BLaER1 (cell line): ENCODE results near the gene FEM1B.

ENCODE experiments used
- H3K27ac ChIP-seq: shearing (Covaris generic); formaldehyde crosslinking; 2 replicates; pipeline ENCODE4 v1.8.1; 2022
- H3K27me3 ChIP-seq: shearing (Covaris generic); formaldehyde crosslinking; 2 replicates; pipeline ENCODE4 v1.8.1; 2022
- H3K36me3 ChIP-seq: shearing (Covaris generic); formaldehyde crosslinking; 2 replicates; pipeline ENCODE4 v1.8.1; 2022
- H3K4me1 ChIP-seq: shearing (Covaris generic); formaldehyde crosslinking; 2 replicates; pipeline ENCODE4 v1.8.1; 2022
- H3K4me2 ChIP-seq: shearing (Covaris generic); formaldehyde crosslinking; 2 replicates; pipeline ENCODE4 v1.8.1; 2022
- H3K4me3 ChIP-seq: shearing (Covaris generic); formaldehyde crosslinking; 2 replicates; pipeline ENCODE4 v1.8.1; 2022
- H3K9ac ChIP-seq: shearing (Covaris generic); formaldehyde crosslinking; 2 replicates; pipeline ENCODE4 v1.8.1; 2022
- H3K9me3 ChIP-seq: shearing (Covaris generic); formaldehyde crosslinking; 2 replicates; pipeline ENCODE4 v1.8.1; 2022
- H4K20me1 ChIP-seq: shearing (Covaris generic); formaldehyde crosslinking; 2 replicates; pipeline ENCODE4 v1.8.1; 2022
- Cebpa-rat ChIP-seq: shearing (Covaris generic); IDR thresholded peaks from 2 replicates; pipeline ENCODE4 v1.8.1; 2022

FEM1B gene

GRCh38 chr15:68304589-68305337 is 27.2 kb downstream of the FEM1B start:
- Histone ChIP-seq H3K9me3 (no peaks in the 10 kb centered on the region), H3K9ac (0 out of 2 replicates have a peak overlapping the region, but pooled peaks have one; percentile 19), H4K20me1 (no peaks in the 10 kb centered on the region), H3K36me3 (no peaks in the 10 kb centered on the region; the same call in 1 of the 2 replicates), H3K27me3 (no peaks in the 10 kb centered on the region), H3K4me3 (no peak overlapping the region), H3K27ac (no peak overlapping the region), H3K4me2 (no peak overlapping the region), H3K4me1 (peaks cover 12% of the 10 kb centered on the region)
- TF ChIP-seq Cebpa-rat: no peak

- Histone ChIP-seq H4K20me1 (no peaks in the 10 kb centered on the region), H3K4me1 (peaks cover 10% of the 10 kb centered on the region; the same call in 1 of the 2 replicates), H3K27ac (no peak overlapping the region), H3K27me3 (no peaks in the 10 kb centered on the region), H3K9ac (no peak overlapping the region), H3K36me3 (no peaks in the 10 kb centered on the region; the same call in 1 of the 2 replicates), H3K9me3 (no peaks in the 10 kb centered on the region), H3K4me2 (no peak overlapping the region), H3K4me3 (no peak overlapping the region)
- no peak for TF ChIP-seq Cebpa-rat
These were observed 27.9 kb downstream of the FEM1B start for GRCh38 chr15:68305420-68305871.

- Histone ChIP-seq H3K4me2 (0 out of 2 replicates have a peak overlapping the region, but pooled peaks have one; percentile 85), H4K20me1 (no peaks in the 10 kb centered on the region)
These were observed 29.8 kb downstream of the FEM1B start for GRCh38 chr15:68307131-68307928.

GRCh38 chr15:68309024-68309423 is 31.5 kb downstream of the FEM1B start:
- no peaks in the 10 kb centered on the region for H3K27me3 ChIP-seq
- H3K36me3 ChIP-seq: no peaks in the 10 kb centered on the region; the same call in 1 of the 2 replicates
- H3K9me3 ChIP-seq: no peaks in the 10 kb centered on the region
- no peak for TF ChIP-seq Cebpa-rat
- H3K4me2 ChIP-seq: no peak overlapping the region
- no peak overlapping the region for H3K9ac ChIP-seq
- no peak overlapping the region for H3K4me3 ChIP-seq
- H3K4me1 ChIP-seq: peaks cover 14% of the 10 kb centered on the region; the same call in 1 of the 2 replicates
- H4K20me1 ChIP-seq: no peaks in the 10 kb centered on the region
- H3K27ac ChIP-seq: no peak overlapping the region

More at GRCh38 chr15:68307131-68307928, 29.8 kb downstream of the FEM1B start:
- Histone ChIP-seq H3K36me3 (no peaks in the 10 kb centered on the region; the same call in 1 of the 2 replicates), H3K4me1 (peaks cover 14% of the 10 kb centered on the region; the same call in 1 of the 2 replicates), H3K4me3 (no peak overlapping the region), H3K27me3 (no peaks in the 10 kb centered on the region), H3K9ac (no peak overlapping the region), H3K9me3 (no peaks in the 10 kb centered on the region), H3K27ac (no peak overlapping the region)
- no peak for TF ChIP-seq Cebpa-rat

- H3K9ac ChIP-seq: no peak overlapping the region
- no peaks in the 10 kb centered on the region for H3K9me3 ChIP-seq
- H3K4me1 ChIP-seq: peaks cover 15% of the 10 kb centered on the region
- H3K4me3 ChIP-seq: no peak overlapping the region
- H3K27me3 ChIP-seq: no peaks in the 10 kb centered on the region
- no peak overlapping the region; the same call in 1 of the 2 replicates for H3K4me2 ChIP-seq
- H3K36me3 ChIP-seq: no peaks in the 10 kb centered on the region
- no peaks in the 10 kb centered on the region for H4K20me1 ChIP-seq
- no peak for TF ChIP-seq Cebpa-rat
- H3K27ac ChIP-seq: no peak overlapping the region
These were observed 32.7 kb downstream of the FEM1B start for GRCh38 chr15:68310178-68310803.

- Histone ChIP-seq H3K36me3 (no peaks in the 10 kb centered on the region), H3K9ac (no peak overlapping the region), H3K27me3 (no peaks in the 10 kb centered on the region), H3K4me3 (no peak overlapping the region), H4K20me1 (no peaks in the 10 kb centered on the region), H3K27ac (no peak overlapping the region), H3K4me1 (peaks cover 22% of the 10 kb centered on the region), H3K9me3 (no peaks in the 10 kb centered on the region), H3K4me2 (no peak overlapping the region; the same call in 1 of the 2 replicates)
- no peak for TF ChIP-seq Cebpa-rat
These were observed 33.4 kb downstream of the FEM1B start for GRCh38 chr15:68310804-68311463.

- H3K4me3 ChIP-seq: no peak overlapping the region
- no peak overlapping the region for H3K4me2 ChIP-seq
- no peaks in the 10 kb centered on the region for H4K20me1 ChIP-seq
- no peaks in the 10 kb centered on the region for H3K36me3 ChIP-seq
- no peaks in the 10 kb centered on the region for H3K27me3 ChIP-seq
- no peaks in the 10 kb centered on the region for H3K9me3 ChIP-seq
- peaks cover 24% of the 10 kb centered on the region for H3K4me1 ChIP-seq
- TF ChIP-seq Cebpa-rat: no peak
- H3K9ac ChIP-seq: no peak overlapping the region
- no peak overlapping the region for H3K27ac ChIP-seq
These were observed 33.9 kb downstream of the FEM1B start for GRCh38 chr15:68311464-68311835.

- Histone ChIP-seq H3K4me2 (no peak overlapping the region), H3K27me3 (no peaks in the 10 kb centered on the region), H3K9ac (no peak overlapping the region), H3K36me3 (no peaks in the 10 kb centered on the region), H3K27ac (no peak overlapping the region), H3K4me3 (no peak overlapping the region), H4K20me1 (no peaks in the 10 kb centered on the region), H3K9me3 (no peaks in the 10 kb centered on the region), H3K4me1 (peaks cover 21% of the 10 kb centered on the region)
- no peak for TF ChIP-seq Cebpa-rat
These were observed 34.5 kb downstream of the FEM1B start for GRCh38 chr15:68311859-68312557.
